Gastroesophageal sphincter (tissue), 3 donors: ENCODE results near the gene UPF3A.

Experiments
- EP300 ChIP-seq: sonication (generic); formaldehyde crosslinking; IDR thresholded peaks from one replicate; pipeline ENCODE4 v1.6.1; 2017; ENCODE audit warnings: antibody characterized with exemption, mild to moderate bottlenecking
- POLR2A ChIP-seq, 2 donors: fragments of 450-650 bp; IDR thresholded peaks; one replicate each; pipeline ENCODE4 v1.6.1; 2017; ENCODE audit warnings: antibody characterized with exemption in 2 of 2, mild to moderate bottlenecking in 2 of 2, moderate library complexity in 1 of 2
- POLR2AphosphoS5 ChIP-seq: sonication (generic); formaldehyde crosslinking; IDR thresholded peaks from one replicate; pipeline ENCODE4 v1.6.1; 2017; ENCODE audit warnings: antibody characterized with exemption
- TF ChIP-seq, protein P1 (sequence below), 4 experiments: fragments of 200-600 bp in 2 of 4; fragments of 450-650 bp in 2 of 4; sonication (generic) in 1 of 4; IDR thresholded peaks; one replicate each; pipeline ENCODE4 v1.5.1; 2017 to 2019; ENCODE audit warnings: antibody characterized with exemption in 4 of 4, mild to moderate bottlenecking in 2 of 4, moderate library complexity in 2 of 4

DNA sequence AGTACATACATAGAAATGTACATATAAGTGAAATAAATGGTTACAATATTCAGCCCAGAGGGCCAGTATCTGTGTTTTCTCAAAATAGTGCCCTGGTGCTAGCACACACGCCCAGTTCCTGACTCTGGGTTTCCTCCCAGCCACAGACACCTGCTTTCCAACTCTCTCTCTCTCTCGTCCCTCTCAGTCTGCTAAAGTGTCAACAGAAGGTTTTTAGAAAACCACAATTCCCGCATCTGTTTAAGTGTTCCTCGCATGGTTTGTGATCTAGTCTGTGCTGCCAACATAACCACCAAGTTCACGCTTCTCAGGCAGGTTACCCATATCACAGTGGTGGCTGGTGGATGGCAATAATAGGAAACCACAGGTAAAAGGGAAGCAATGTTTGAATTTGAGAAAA is 17.8 kb upstream of the UPF3A start:
- TF ChIP-seq, protein P1, sequence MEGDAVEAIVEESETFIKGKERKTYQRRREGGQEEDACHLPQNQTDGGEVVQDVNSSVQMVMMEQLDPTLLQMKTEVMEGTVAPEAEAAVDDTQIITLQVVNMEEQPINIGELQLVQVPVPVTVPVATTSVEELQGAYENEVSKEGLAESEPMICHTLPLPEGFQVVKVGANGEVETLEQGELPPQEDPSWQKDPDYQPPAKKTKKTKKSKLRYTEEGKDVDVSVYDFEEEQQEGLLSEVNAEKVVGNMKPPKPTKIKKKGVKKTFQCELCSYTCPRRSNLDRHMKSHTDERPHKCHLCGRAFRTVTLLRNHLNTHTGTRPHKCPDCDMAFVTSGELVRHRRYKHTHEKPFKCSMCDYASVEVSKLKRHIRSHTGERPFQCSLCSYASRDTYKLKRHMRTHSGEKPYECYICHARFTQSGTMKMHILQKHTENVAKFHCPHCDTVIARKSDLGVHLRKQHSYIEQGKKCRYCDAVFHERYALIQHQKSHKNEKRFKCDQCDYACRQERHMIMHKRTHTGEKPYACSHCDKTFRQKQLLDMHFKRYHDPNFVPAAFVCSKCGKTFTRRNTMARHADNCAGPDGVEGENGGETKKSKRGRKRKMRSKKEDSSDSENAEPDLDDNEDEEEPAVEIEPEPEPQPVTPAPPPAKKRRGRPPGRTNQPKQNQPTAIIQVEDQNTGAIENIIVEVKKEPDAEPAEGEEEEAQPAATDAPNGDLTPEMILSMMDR (IDR thresholded peaks at IDR 0.05) = no peak
- no peak for TF ChIP-seq POLR2AphosphoS5
- no peak for TF ChIP-seq POLR2A (IDR thresholded peaks at IDR 0.05)
- TF ChIP-seq EP300 = no peak
